A549 (cell line): ENCODE data around the gene CCR9.

Experiments
- CTCF ChIP-seq: fragments of >200 bp; sonication (Bioruptor Twin); formaldehyde crosslinking; IDR thresholded peaks from 3 replicates; pipeline ENCODE4 v1.5.1; 2016
- ELK1 ChIP-seq: fragments of 150-350 bp; IDR thresholded peaks from 2 replicates; pipeline ENCODE4 v1.6.1; 2014; ENCODE audit warnings: low read depth, mild to moderate bottlenecking, low read length
- KDM1A ChIP-seq: fragments of 200-600 bp; sonication (generic); IDR thresholded peaks from 2 replicates; pipeline ENCODE4 v1.6.1; 2016; ENCODE audit warnings: low read depth, mild to moderate bottlenecking
- MAFK ChIP-seq: fragments of 450-650 bp; IDR thresholded peaks from 2 replicates; pipeline ENCODE4 v1.6.1; 2014; ENCODE audit not compliant: partially characterized antibody
- MYC ChIP-seq: IDR thresholded peaks from 2 replicates; pipeline ENCODE4 v1.6.1; 2012; ENCODE audit warnings: mild to moderate bottlenecking, inconsistent platforms, low read length, improper control_type of control experiment, borderline replicate concordance
- REST ChIP-seq: fragments of 200-600 bp; sonication (generic); IDR thresholded peaks from 2 replicates; pipeline ENCODE4 v1.6.1; 2016; ENCODE audit warnings: antibody characterized with exemption, mild to moderate bottlenecking, moderate library complexity
- RNF2 ChIP-seq: fragments of 200-600 bp; sonication (generic); IDR thresholded peaks from 2 replicates; pipeline ENCODE4 v1.6.1; 2016; ENCODE audit warnings: low read depth, mild to moderate bottlenecking, antibody characterized with exemption, moderate library complexity, borderline replicate concordance

- TF ChIP-seq CTCF (no peak), KDM1A (no peak), MAFK (no peak), RNF2 (no peak), ELK1 (no peak), REST (no peak), MYC (no peak)
These were observed 1.8 kb upstream of the CCR9 start for GRCh38 chr3:45884368-45885201.
